ENCODE measurements around the gene ERBB4.

The ERBB4 gene

GRCh38 chr2:212328712-212329496 is 209.7 kb downstream of the ERBB4 start:
- Histone ChIP-seq H4K20me1 (ENCODE audit: insufficient read depth, low read length, poor library complexity, severe bottlenecking) (no peaks in the 10 kb centered on the region), H3K36me3 (ENCODE audit: insufficient read depth, low read length) (no peaks in the 10 kb centered on the region), H3K9me3 (ENCODE audit: insufficient read depth, low read depth, low read length) (no peaks in the 10 kb centered on the region; the same call in 1 of the 2 replicates), H2AFZ (ENCODE audit: low read length) (peak overlapping the region; percentile 59), H3F3A (ENCODE audit: low read depth) (no peaks in the 10 kb centered on the region), H3K9me2 (replicated peaks; ENCODE audit: low read depth, low read length) (no peaks in the 10 kb centered on the region), H3K9ac (ENCODE audit: low read depth, low read length, poor library complexity, severe bottlenecking) (no peak overlapping the region), H3K4me1 (ENCODE audit: insufficient read depth, low read length, poor library complexity, severe bottlenecking) (peaks cover 22% of the 10 kb centered on the region), H3K79me2 (ENCODE audit: insufficient read depth, low read length) (no peaks in the 10 kb centered on the region), H3K27me3 (ENCODE audit: insufficient read depth, low read length, poor library complexity, severe bottlenecking) (no peaks in the 10 kb centered on the region), H3K4me2 (ENCODE audit: low read depth, low read length, poor library complexity, severe bottlenecking) (no peak overlapping the region), H3K4me3 (ENCODE audit: low read length, poor library complexity, severe bottlenecking) (no peak overlapping the region)
- TF ChIP-seq EZH2phosphoT487 (IDR thresholded peaks at IDR 0.05; ENCODE audit: borderline replicate concordance) (no peak), CTCF (conservative IDR thresholded peaks at IDR 0.05; ENCODE audit: low read length) (no peak)

GRCh38 chr2:212328136-212328535 is 210.5 kb downstream of the ERBB4 start:
- Histone ChIP-seq H3K27me3 (ENCODE audit: insufficient read depth, low read length, poor library complexity, severe bottlenecking) (no peaks in the 10 kb centered on the region), H3K9ac (ENCODE audit: low read depth, low read length, poor library complexity, severe bottlenecking) (no peak overlapping the region)
- no peak for TF ChIP-seq EZH2phosphoT487 (IDR thresholded peaks at IDR 0.05; ENCODE audit: borderline replicate concordance)
- no peak for TF ChIP-seq CTCF (conservative IDR thresholded peaks at IDR 0.05; ENCODE audit: low read length)

DNA sequence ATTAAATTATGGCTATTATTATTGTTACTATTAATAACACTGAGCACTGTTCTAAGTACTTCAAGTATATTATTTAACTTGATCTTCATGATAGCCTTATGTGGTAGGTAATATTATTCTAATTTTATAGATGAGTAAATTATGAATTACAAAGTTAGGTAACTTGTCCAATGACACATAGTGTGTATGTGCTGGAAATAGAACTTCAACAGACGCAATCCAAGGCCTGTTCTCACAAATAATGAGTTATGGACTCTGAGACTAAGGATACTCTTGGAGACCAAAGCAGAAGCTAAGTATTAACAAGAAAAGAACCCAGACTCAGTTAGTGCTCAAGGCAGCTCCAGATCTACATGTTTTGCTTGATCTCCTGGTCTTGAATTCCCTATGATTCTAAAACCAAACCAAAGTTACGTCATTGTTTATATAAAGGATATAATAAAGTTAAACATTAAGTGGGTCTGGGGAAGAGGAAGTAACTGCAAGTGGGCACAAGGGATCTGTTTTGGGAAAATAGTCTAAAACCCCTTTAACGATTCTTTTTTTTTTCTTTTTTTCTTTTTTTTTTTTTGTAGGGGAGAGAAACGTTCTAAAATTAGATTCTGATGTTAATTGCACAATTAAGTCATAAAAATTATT is 211.3 kb downstream of the ERBB4 start:
- Histone ChIP-seq H3K9ac (ENCODE audit: low read depth, low read length, poor library complexity, severe bottlenecking) (no peak overlapping the region), H3K79me2 (ENCODE audit: insufficient read depth, low read length) (no peaks in the 10 kb centered on the region), H3K4me1 (ENCODE audit: insufficient read depth, low read length, poor library complexity, severe bottlenecking) (peaks cover 22% of the 10 kb centered on the region), H3F3A (ENCODE audit: low read depth) (no peaks in the 10 kb centered on the region), H2AFZ (ENCODE audit: low read length) (0 out of 2 replicates have a peak overlapping the region, but pooled peaks have one; percentile 11), H3K27me3 (ENCODE audit: insufficient read depth, low read length, poor library complexity, severe bottlenecking) (no peaks in the 10 kb centered on the region), H4K20me1 (ENCODE audit: insufficient read depth, low read length, poor library complexity, severe bottlenecking) (no peaks in the 10 kb centered on the region), H3K36me3 (ENCODE audit: insufficient read depth, low read length) (no peaks in the 10 kb centered on the region), H3K4me2 (ENCODE audit: low read depth, low read length, poor library complexity, severe bottlenecking) (no peak overlapping the region), H3K9me3 (ENCODE audit: insufficient read depth, low read depth, low read length) (no peaks in the 10 kb centered on the region; the same call in 1 of the 2 replicates), H3K9me2 (replicated peaks; ENCODE audit: low read depth, low read length) (no peaks in the 10 kb centered on the region), H3K4me3 (ENCODE audit: low read length, poor library complexity, severe bottlenecking) (no peak overlapping the region)
- TF ChIP-seq CTCF (conservative IDR thresholded peaks at IDR 0.05; ENCODE audit: low read length): no peak

More at GRCh38 chr2:212328136-212328535, 210.5 kb downstream of the ERBB4 start:
- H3K36me3 ChIP-seq (ENCODE audit: insufficient read depth, low read length): no peaks in the 10 kb centered on the region
- H3K4me1 ChIP-seq (ENCODE audit: insufficient read depth, low read length, poor library complexity, severe bottlenecking): peaks cover 22% of the 10 kb centered on the region
- H3K9me2 ChIP-seq (replicated peaks; ENCODE audit: low read depth, low read length): no peaks in the 10 kb centered on the region
- H3K4me3 ChIP-seq (ENCODE audit: low read length, poor library complexity, severe bottlenecking): no peak overlapping the region
- no peaks in the 10 kb centered on the region for H3F3A ChIP-seq (ENCODE audit: low read depth)
- H2AFZ ChIP-seq (ENCODE audit: low read length): no peak overlapping the region
- H3K79me2 ChIP-seq (ENCODE audit: insufficient read depth, low read length): no peaks in the 10 kb centered on the region
- H3K4me2 ChIP-seq (ENCODE audit: low read depth, low read length, poor library complexity, severe bottlenecking): no peak overlapping the region
- no peaks in the 10 kb centered on the region for H4K20me1 ChIP-seq (ENCODE audit: insufficient read depth, low read length, poor library complexity, severe bottlenecking)
- H3K9me3 ChIP-seq (ENCODE audit: insufficient read depth, low read depth, low read length): no peaks in the 10 kb centered on the region; the same call in 1 of the 2 replicates
